Measurements from ENCODE around the gene CUL9. TPM values are rescaled to one million over a fixed set of nuclear protein-coding genes. Genes with fewer than 3 reads are reported as not detected.

CUL9 gene
- total RNA-seq, 2 experiments from 2014 or later = 32.9 to 37.0 TPM

DNA sequence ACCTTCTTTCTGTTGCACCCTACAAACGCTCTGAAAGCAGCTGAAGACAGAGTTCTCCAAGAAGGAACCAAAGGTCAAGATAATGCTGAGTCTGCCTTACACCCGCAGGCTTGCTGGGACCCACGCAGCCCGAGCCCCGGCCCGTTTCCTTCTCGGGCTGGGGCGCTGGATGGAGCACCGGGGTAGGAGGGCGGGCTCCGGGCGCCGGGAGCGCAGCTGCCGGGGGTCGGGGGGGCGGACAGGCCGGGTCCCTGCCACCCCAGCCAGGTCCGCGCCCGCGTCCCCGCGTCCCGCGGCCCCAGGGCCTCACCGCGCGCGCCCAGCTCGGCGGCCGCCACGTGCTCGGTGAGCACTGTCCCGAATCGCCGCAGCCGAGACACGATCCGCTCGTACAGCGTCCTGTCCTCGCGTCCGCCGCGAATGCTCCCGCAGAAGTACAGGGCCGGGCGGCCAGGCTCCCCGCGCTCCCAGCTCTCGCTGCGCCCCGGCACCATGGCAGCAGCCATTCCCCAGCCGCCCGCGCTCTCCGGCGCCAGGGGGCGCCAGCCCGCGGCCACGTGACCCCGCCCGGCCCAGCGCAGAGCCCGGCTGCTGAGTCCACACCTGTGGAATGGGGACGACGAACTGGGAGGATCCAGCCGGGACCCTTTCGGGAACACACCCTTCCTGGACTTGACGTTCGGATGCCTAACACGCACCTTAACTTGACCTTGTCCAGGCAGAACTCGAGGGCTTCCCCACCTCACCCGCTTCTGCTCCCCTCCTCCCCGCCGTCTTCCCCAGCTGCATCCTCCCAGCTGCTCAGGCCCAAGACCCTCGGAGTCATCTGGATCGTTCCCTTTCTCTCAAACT is 47.2 kb downstream of the CUL9 start, which contains the start of gene DNPH1:
TSS of gene DNPH1 (minus strand) at position 531 of the 852 bp plus-strand sequence. CDS start at position 506, 25 bp downstream.
- DNase-seq (ENCODE audit: low spot score) = peak; percentile 80
- CTCF ChIA-PET (ENCODE audit: unreplicated experiment) = interaction anchor here (0.5 to 3.3 kb wide), 6 partner anchors 9 to 1189 kb away, joined by 3 to 12 read pairs (median 3); partner anchors contain the start of gene CNPY3
- no TSS peak for BruUV-seq (replicated peaks)
- Histone ChIP-seq H3K27ac (ENCODE audit: low read depth, low read length, poor library complexity, severe bottlenecking) (peak within 1 kb of the TSS; percentile 18), H3K79me2 (ENCODE audit: insufficient read depth, low read depth, low read length) (no peaks in the 10 kb centered on the region; the same call in 1 of the 2 replicates), H2AFZ (ENCODE audit: low read length) (peak within 1 kb of the TSS; percentile 93), H3K9me2 (ENCODE audit: insufficient read depth, low read length) (no peaks in the 10 kb centered on the region), H3K4me1 (ENCODE audit: insufficient read depth, low read length, poor library complexity, severe bottlenecking) (peaks cover 37% of the 10 kb centered on the region), H3K36me3 (ENCODE audit: insufficient read depth, low read length) (peaks cover 9% of the 10 kb centered on the region), H3K4me3 (ENCODE audit: low read depth, low read length, poor library complexity, severe bottlenecking) (peak within 1 kb of the TSS; percentile 78), H3K9me3 (ENCODE audit: low read length) (no peaks in the 10 kb centered on the region), H3K4me2 (ENCODE audit: low read length) (peak within 1 kb of the TSS; percentile 74), H4K20me1 (ENCODE audit: insufficient read depth, low read length) (no peaks in the 10 kb centered on the region)
- POLR2A ChIA-PET = interaction anchor here (0.6 to 2.7 kb wide), 4 partner anchors 9 to 169 kb away, joined by 4 to 7 read pairs (median 4); no protein-coding TSS in a partner anchor
- TF ChIP-seq, protein P1, sequence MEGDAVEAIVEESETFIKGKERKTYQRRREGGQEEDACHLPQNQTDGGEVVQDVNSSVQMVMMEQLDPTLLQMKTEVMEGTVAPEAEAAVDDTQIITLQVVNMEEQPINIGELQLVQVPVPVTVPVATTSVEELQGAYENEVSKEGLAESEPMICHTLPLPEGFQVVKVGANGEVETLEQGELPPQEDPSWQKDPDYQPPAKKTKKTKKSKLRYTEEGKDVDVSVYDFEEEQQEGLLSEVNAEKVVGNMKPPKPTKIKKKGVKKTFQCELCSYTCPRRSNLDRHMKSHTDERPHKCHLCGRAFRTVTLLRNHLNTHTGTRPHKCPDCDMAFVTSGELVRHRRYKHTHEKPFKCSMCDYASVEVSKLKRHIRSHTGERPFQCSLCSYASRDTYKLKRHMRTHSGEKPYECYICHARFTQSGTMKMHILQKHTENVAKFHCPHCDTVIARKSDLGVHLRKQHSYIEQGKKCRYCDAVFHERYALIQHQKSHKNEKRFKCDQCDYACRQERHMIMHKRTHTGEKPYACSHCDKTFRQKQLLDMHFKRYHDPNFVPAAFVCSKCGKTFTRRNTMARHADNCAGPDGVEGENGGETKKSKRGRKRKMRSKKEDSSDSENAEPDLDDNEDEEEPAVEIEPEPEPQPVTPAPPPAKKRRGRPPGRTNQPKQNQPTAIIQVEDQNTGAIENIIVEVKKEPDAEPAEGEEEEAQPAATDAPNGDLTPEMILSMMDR (conservative IDR thresholded peaks at IDR 0.05; ENCODE audit: low read length) = peak; percentile 86
- TF ChIP-seq EZH2phosphoT487 (IDR thresholded peaks at IDR 0.05; ENCODE audit: borderline replicate concordance, low read depth, low read length) = no peak
- intact Hi-C loops (cut with micrococcal nuclease; ENCODE audit: unreplicated experiment) = no loop called here

DNA sequence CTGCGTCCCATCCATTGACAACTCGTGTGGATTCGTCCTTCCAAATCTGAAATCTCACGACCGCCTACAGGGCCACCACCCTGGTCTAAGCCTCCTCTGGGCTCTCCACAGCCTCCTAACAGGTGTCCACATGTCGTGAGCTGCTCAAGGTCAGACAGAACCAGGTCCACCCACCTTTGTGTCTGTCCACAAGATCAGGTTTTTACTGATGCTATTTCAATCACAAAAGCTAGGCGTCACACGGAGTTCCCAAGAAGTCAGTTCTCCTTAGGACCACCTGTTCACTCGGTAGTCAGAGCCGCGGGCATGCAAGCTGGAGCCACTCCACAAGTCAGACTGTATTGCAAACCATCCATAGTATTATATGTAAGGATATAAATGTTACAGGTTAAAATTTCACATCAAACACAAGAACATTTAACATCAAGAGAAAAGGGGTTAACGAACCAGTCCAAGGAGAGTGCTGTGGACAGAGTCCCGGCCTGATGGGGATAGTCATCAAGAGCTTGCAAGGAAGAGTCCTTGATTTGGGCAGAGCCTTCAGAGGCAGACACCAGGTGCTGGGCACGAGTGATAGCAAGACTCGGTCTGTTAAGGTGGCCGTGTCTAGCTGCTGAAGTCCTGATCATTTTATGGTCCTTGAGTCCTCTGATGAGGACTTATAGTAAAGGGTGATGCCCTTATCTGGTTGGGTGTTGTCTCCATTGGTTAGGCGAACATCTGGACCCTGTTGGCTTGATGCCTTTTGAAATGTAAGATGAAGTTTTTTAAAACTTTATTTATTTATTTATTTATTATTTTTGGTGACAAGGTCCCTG is 48.0 kb downstream of the CUL9 start:
- TF ChIP-seq, protein P1 (conservative IDR thresholded peaks at IDR 0.05; ENCODE audit: low read length) = no peak
- TF ChIP-seq EZH2phosphoT487 (IDR thresholded peaks at IDR 0.05; ENCODE audit: borderline replicate concordance, low read depth, low read length) = no peak
- Histone ChIP-seq H4K20me1 (ENCODE audit: insufficient read depth, low read length) (no peaks in the 10 kb centered on the region), H3K4me1 (ENCODE audit: insufficient read depth, low read length, poor library complexity, severe bottlenecking) (peaks cover 29% of the 10 kb centered on the region), H3K9me2 (ENCODE audit: insufficient read depth, low read length) (no peaks in the 10 kb centered on the region), H3K9me3 (ENCODE audit: low read length) (no peaks in the 10 kb centered on the region), H3K27ac (ENCODE audit: low read depth, low read length, poor library complexity, severe bottlenecking) (no peak overlapping the region), H3K4me2 (ENCODE audit: low read length) (peak overlapping the region; percentile 74), H2AFZ (ENCODE audit: low read length) (peak overlapping the region; percentile 93; the same call in 1 of the 2 replicates), H3K4me3 (ENCODE audit: low read depth, low read length, poor library complexity, severe bottlenecking) (no peak overlapping the region), H3K79me2 (ENCODE audit: insufficient read depth, low read depth, low read length) (no peaks in the 10 kb centered on the region; the same call in 1 of the 2 replicates), H3K36me3 (ENCODE audit: insufficient read depth, low read length) (peaks cover 9% of the 10 kb centered on the region)
- no TSS peak for BruUV-seq (replicated peaks)
- CTCF ChIA-PET (ENCODE audit: unreplicated experiment) = interaction anchor here (0.5 to 3.3 kb wide), 4 partner anchors 16 to 52 kb away, joined by 3 to 12 read pairs (median 4); no protein-coding TSS in a partner anchor
- POLR2A ChIA-PET = interaction anchor here (0.5 to 2.7 kb wide), 5 partner anchors 8 to 192 kb away, joined by 3 to 7 read pairs (median 4); no protein-coding TSS in a partner anchor
- no peak for DNase-seq (ENCODE audit: low spot score)
- intact Hi-C loops (cut with micrococcal nuclease; ENCODE audit: unreplicated experiment) = no loop called here
